ENCODE data around the gene C5orf15. TPM values are rescaled to one million over a fixed set of nuclear protein-coding genes. Genes with fewer than 3 reads are reported as not detected.

C5orf15 gene
- total and polyA plus RNA-seq, 9 of the 15 experiments (the other 6 are each of a cell fraction or from before 2014, with no cell fraction given) = 23.3 to 50.7 (median 35.5) TPM

DNA sequence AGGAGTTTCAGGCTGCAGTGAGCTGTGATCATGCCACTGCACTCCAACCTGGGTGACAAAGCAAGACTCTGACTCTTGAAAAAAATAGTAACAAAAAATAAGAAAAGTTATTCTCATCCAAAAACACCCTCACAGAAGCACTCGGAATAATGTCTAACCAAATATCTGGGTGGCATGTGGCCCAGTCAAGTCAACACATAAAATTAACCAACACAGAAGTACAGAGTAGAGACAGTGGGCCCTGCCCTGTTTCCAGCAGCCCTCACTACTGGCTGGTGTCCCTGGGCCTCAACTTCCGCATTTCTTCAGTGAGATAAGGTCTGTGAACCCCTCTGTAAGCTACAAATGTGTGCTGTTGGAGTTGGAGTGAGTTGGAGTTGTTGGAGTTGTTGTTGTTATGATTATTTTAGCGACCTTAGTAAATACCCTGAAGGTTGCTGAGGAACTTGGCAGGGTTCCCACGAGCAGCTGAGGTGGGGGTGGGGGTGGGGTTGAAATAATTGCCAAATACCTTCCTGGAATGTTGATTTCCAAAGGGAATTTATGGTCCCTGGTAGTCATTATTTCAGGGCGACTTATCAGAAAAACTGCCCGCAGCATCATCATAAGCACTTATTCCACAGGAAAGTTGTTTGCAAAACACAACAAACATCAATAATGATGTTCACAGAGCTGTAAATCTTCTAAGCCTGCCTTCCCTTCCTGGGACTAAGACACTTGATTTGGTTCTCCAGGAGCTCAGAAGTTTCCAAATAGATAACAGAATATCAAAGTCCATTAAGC, 30.2 kb downstream of the C5orf15 start (continued):
- TF ChIP-seq SOX6 (IDR thresholded peaks at IDR 0.05) (0 out of 2 replicates have a peak, but pooled peaks have one; percentile 52), ADNP (tag; IDR thresholded peaks at IDR 0.05) (0 out of 2 replicates have a peak, but pooled peaks have one; percentile 15), POLR2B (IDR thresholded peaks at IDR 0.05; ENCODE audit: low read depth, partially characterized antibody) (no peak), SIX5 (IDR thresholded peaks at IDR 0.05; ENCODE audit: borderline replicate concordance in 1 of 2, insufficient read depth in 1 of 2, low read depth in 1 of 2, low read length in 2 of 2) (no peak), ZNF785 (CRISPR knock-in tag; IDR thresholded peaks at IDR 0.05) (no peak), USF2 (CRISPR knock-in tag; IDR thresholded peaks at IDR 0.05) (no peak), ZNF274 (IDR thresholded peaks at IDR 0.05; ENCODE audit: borderline replicate concordance, low read depth, low read length) (no peak), MEIS2 (IDR thresholded peaks at IDR 0.05; ENCODE audit: partially characterized antibody) (peak; percentile 86), XRCC4 (IDR thresholded peaks at IDR 0.05; ENCODE audit: extremely low read depth, insufficient read depth, insufficient read length) (no peak), ZKSCAN1 (IDR thresholded peaks at IDR 0.05; ENCODE audit: low read depth, low read length) (no peak), ZNF395 (CRISPR knock-in tag; IDR thresholded peaks at IDR 0.05) (peak; percentile 67; the same call in 1 of the 2 replicates), ZNF592 (IDR thresholded peaks at IDR 0.05) (peak; percentile 87; the same call in 1 of the 2 replicates), POLR2AphosphoS2 (IDR thresholded peaks at IDR 0.05; ENCODE audit: low read length) (no peak)
- TF ChIP-seq, protein P1, sequence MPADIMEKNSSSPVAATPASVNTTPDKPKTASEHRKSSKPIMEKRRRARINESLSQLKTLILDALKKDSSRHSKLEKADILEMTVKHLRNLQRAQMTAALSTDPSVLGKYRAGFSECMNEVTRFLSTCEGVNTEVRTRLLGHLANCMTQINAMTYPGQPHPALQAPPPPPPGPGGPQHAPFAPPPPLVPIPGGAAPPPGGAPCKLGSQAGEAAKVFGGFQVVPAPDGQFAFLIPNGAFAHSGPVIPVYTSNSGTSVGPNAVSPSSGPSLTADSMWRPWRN (IDR thresholded peaks at IDR 0.05; ENCODE audit: low read depth) = no peak
- TF ChIP-seq, protein P2, sequence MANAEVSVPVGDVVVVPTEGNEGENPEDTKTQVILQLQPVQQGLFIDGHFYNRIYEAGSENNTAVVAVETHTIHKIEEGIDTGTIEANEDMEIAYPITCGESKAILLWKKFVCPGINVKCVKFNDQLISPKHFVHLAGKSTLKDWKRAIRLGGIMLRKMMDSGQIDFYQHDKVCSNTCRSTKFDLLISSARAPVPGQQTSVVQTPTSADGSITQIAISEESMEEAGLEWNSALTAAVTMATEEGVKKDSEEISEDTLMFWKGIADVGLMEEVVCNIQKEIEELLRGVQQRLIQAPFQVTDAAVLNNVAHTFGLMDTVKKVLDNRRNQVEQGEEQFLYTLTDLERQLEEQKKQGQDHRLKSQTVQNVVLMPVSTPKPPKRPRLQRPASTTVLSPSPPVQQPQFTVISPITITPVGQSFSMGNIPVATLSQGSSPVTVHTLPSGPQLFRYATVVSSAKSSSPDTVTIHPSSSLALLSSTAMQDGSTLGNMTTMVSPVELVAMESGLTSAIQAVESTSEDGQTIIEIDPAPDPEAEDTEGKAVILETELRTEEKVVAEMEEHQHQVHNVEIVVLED (CRISPR knock-in tag; IDR thresholded peaks at IDR 0.05) = 0 out of 2 replicates have a peak, but pooled peaks have one; percentile 22
- TF ChIP-seq, protein P3, sequence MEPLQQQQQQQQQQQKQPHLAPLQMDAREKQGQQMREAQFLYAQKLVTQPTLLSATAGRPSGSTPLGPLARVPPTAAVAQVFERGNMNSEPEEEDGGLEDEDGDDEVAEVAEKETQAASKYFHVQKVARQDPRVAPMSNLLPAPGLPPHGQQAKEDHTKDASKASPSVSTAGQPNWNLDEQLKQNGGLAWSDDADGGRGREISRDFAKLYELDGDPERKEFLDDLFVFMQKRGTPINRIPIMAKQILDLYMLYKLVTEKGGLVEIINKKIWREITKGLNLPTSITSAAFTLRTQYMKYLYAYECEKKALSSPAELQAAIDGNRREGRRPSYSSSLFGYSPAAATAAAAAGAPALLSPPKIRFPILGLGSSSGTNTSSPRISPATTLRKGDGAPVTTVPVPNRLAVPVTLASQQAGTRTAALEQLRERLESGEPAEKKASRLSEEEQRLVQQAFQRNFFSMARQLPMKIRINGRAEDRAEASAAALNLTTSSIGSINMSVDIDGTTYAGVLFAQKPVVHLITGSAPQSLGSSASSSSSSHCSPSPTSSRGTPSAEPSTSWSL (CRISPR knock-in tag; IDR thresholded peaks at IDR 0.05; ENCODE audit: borderline replicate concordance) = no peak

All from K562 (cell line).